ENCODE measurements around the gene BCAM.

Gene BCAM

GRCh38 chr19:44795398-44795987, 13.4 kb upstream of the BCAM start:
- ChIA-PET POLR2A (interaction anchor here (0.7 kb wide), 1 partner anchor 165 kb away, joined by 3 read pairs; no protein-coding TSS in a partner anchor), CTCF (interaction anchor here (0.8 to 2.8 kb wide), 7 partner anchors 11 to 106 kb away, joined by 3 to 22 read pairs (median 5); partner anchors contain the start of gene NECTIN2)
- H3K4me3 ChIP-seq (ENCODE audit: low read depth, low read length): no peak overlapping the region
- H3K4me1 ChIP-seq (ENCODE audit: control insufficient read depth, insufficient read depth, low read length): no peaks in the 10 kb centered on the region; the same call in 1 of the 2 replicates
- no peaks in the 10 kb centered on the region for H3K36me3 ChIP-seq (ENCODE audit: control insufficient read depth in 2 of 2, insufficient read depth in 1 of 2, low read length in 2 of 2)
- TF ChIP-seq HOXC10 (CRISPR knock-in tag; IDR thresholded peaks at IDR 0.05) (no peak), SCRT1 (tag by site-specific recombination; IDR thresholded peaks at IDR 0.05; ENCODE audit: borderline replicate concordance) (no peak), RBAK (tag by site-specific recombination; IDR thresholded peaks at IDR 0.05) (no peak), ZNF677 (tag by site-specific recombination; IDR thresholded peaks at IDR 0.05) (no peak), TSHZ1 (tag by site-specific recombination; IDR thresholded peaks at IDR 0.05; ENCODE audit: borderline replicate concordance) (no peak), ZNF701 (tag by site-specific recombination; IDR thresholded peaks at IDR 0.05) (no peak), ZNF366 (tag by site-specific recombination; conservative IDR thresholded peaks at IDR 0.05) (no peak), ZNF530 (tag by site-specific recombination; IDR thresholded peaks at IDR 0.05; ENCODE audit: low read depth) (no peak), ZNF148 (tag by site-specific recombination; IDR thresholded peaks at IDR 0.05; ENCODE audit: borderline replicate concordance) (no peak), ZNF645 (tag by site-specific recombination; IDR thresholded peaks at IDR 0.05) (no peak), ZNF324 (tag by site-specific recombination; IDR thresholded peaks at IDR 0.05) (no peak), ZNF449 (tag by site-specific recombination; IDR thresholded peaks at IDR 0.05) (no peak), ZNF239 (tag by site-specific recombination; IDR thresholded peaks at IDR 0.05) (no peak), ZNF624 (tag by site-specific recombination; IDR thresholded peaks at IDR 0.05) (no peak), CTCF (tag by site-specific recombination; IDR thresholded peaks at IDR 0.05) (no peak), ZNF837 (tag by site-specific recombination; IDR thresholded peaks at IDR 0.05) (no peak), REST (tag by site-specific recombination; IDR thresholded peaks at IDR 0.05) (no peak), ZBTB26 (tag by site-specific recombination; optimal IDR thresholded peaks at IDR 0.05) (no peak), ZNF391 (tag by site-specific recombination; IDR thresholded peaks at IDR 0.05; ENCODE audit: borderline replicate concordance, low read depth) (no peak), ZNF175 (tag by site-specific recombination; IDR thresholded peaks at IDR 0.05) (no peak)
- H3K9me3 ChIP-seq (ENCODE audit: control insufficient read depth, insufficient read depth, low read depth, low read length): no peaks in the 10 kb centered on the region
- H3K27ac ChIP-seq (ENCODE audit: extremely low read depth, low read depth, low read length): no peak overlapping the region

All from HEK293 (cell line).